K562 (cell line): ENCODE results near the gene NTRK1. TPM values are rescaled to one million over a fixed set of nuclear protein-coding genes. Genes with fewer than 3 reads are reported as not detected.

Experiments used
- ATAC-seq: fragments of 200-7000 bp; cut with Tn5 transposase; 3 replicates; pipeline ENCODE4 v1.9.1; 2020; ENCODE audit warnings: moderate library complexity
- BruUV-seq: library from RNA; stranded (reverse); fragments of 400-500 nt; replicated peaks from 2 replicates; lab custom pipeline; 2021; lab: Mats Ljungman, UMichigan
- CTCF ChIA-PET: fragments of 300-600 bp; formaldehyde crosslinking; extraction: SDS; loops from one replicate; lab custom pipeline; 2021; ENCODE audit warnings: low intra/inter-chr PET ratio; lab: Yijun Ruan, JAX
- POLR2A ChIA-PET: fragments of 300-600, 350-650 bp; sonication (Branson Sonifier 250); formaldehyde crosslinking; extraction: SDS; loops from one replicate; lab custom pipeline; 2021; ENCODE audit warnings: antibody characterized with exemption, inconsistent platforms; lab: Yijun Ruan, JAX
- DNase-seq, 4 experiments: peaks; one replicate each; pipeline versions ENCODE4 v3.0.0 to v3.0.0-alpha.2; 2011 to 2018; ENCODE audit warnings: low spot score in 3 of 4, mixed read lengths in 3 of 4; ENCODE audit errors: extremely low read depth in 1 of 4
- FAIRE-seq: peaks from 2 replicates; lab custom pipeline; 2011; peaks lifted over from hg19 to GRCh38; lab: Jason Lieb, UNC
- H2AFZ ChIP-seq: 2 replicates; pipeline ENCODE4 v1.6.0; 2011; ENCODE audit warnings: low read depth, low read length, control low read depth, inconsistent platforms
- H3K27ac ChIP-seq: fragments of 200-600 bp; 3 replicates; pipeline ENCODE4 v1.8.0; 2011; ENCODE audit warnings: low read depth, mild to moderate bottlenecking, control low read depth, inconsistent platforms, low read length, moderate library complexity, mixed read lengths; ENCODE audit errors: extremely low read depth
- H3K27me3 ChIP-seq, 2 experiments: fragments of 300-600 bp in 1 of 2; 2 replicates in 1 of 2; 3 replicates in 1 of 2; pipeline versions ENCODE4 v1.6.0 to v1.8.0; 2011; ENCODE audit warnings: inconsistent platforms in 2 of 2, low read length in 2 of 2, mild to moderate bottlenecking in 1 of 2, mixed read lengths in 1 of 2, moderate library complexity in 1 of 2; ENCODE audit not compliant: control insufficient read depth in 2 of 2, insufficient read depth in 2 of 2
- H3K36me3 ChIP-seq: fragments of 300-600 bp; 3 replicates; pipeline ENCODE4 v1.8.0; 2011; ENCODE audit warnings: mild to moderate bottlenecking, low read length, inconsistent platforms; ENCODE audit not compliant: control insufficient read depth, insufficient read depth
- H3K4me1 ChIP-seq, 2 experiments: fragments of 200-600 bp in 1 of 2; replicated peaks in 1 of 2; 2 replicates in 1 of 2; 3 replicates in 1 of 2; pipeline versions ENCODE4 v1.5.1 to v1.8.0; 2011; ENCODE audit warnings: inconsistent platforms in 2 of 2, low read length in 2 of 2, mild to moderate bottlenecking in 1 of 2, mixed read lengths in 1 of 2, moderate library complexity in 1 of 2; ENCODE audit not compliant: control insufficient read depth in 2 of 2, insufficient read depth in 2 of 2
- H3K4me2 ChIP-seq: 2 replicates; pipeline ENCODE4 v1.6.1; 2011; ENCODE audit warnings: low read length, control low read depth, inconsistent platforms, mixed read lengths; ENCODE audit not compliant: insufficient read depth
- H3K4me3 ChIP-seq: fragments of 200-600 bp; sonication (generic), shearing (Covaris generic); 2 replicates; pipeline ENCODE4 v1.5.1; 2016; ENCODE audit warnings: control low read depth, inconsistent platforms
- H3K79me2 ChIP-seq: fragments of 200-600 bp; 3 replicates; pipeline ENCODE4 v1.8.0; 2011; ENCODE audit warnings: low read length, inconsistent platforms; ENCODE audit not compliant: control insufficient read depth, insufficient read depth
- H3K9ac ChIP-seq, 2 experiments: 2 replicates each; pipeline versions ENCODE4 v1.6.0 to v1.6.1; 2011; ENCODE audit warnings: low read depth in 2 of 2, low read length in 2 of 2, control low read depth in 1 of 2, inconsistent platforms in 1 of 2, mild to moderate bottlenecking in 1 of 2, mixed read lengths in 1 of 2; ENCODE audit not compliant: insufficient read depth in 1 of 2
- H3K9me1 ChIP-seq: one replicate; pipeline ENCODE4 v1.6.0; 2011; ENCODE audit warnings: inconsistent platforms, mild to moderate bottlenecking, low read length, moderate library complexity; ENCODE audit not compliant: control insufficient read depth, insufficient read depth
- H3K9me3 ChIP-seq: replicated peaks from 2 replicates; pipeline ENCODE4 v1.5.1; 2011; ENCODE audit warnings: low read depth, low read length, inconsistent platforms; ENCODE audit not compliant: control insufficient read depth, insufficient read depth
- H4K20me1 ChIP-seq: replicated peaks from 2 replicates; pipeline ENCODE4 v1.6.1; 2011; ENCODE audit warnings: low read length, inconsistent platforms, mixed read lengths; ENCODE audit not compliant: control insufficient read depth, insufficient read depth
- ARID3A ChIP-seq: IDR thresholded peaks from 2 replicates; pipeline ENCODE4 v1.6.1; 2012; ENCODE audit warnings: low read depth, low read length, improper control_type of control experiment, borderline replicate concordance
- MBD1 ChIP-seq: fragments of 250-450 bp; sonication (Bioruptor Pico); IDR thresholded peaks from 2 replicates; pipeline ENCODE4 v1.8.0; 2022; ENCODE audit warnings: inconsistent platforms
- TSHZ1 ChIP-seq: fragments of 250-450 bp; sonication (Bioruptor Pico); IDR thresholded peaks from 2 replicates; pipeline ENCODE4 v1.4.0; 2020; ENCODE audit warnings: mild to moderate bottlenecking, moderate library complexity
- ZBTB40 ChIP-seq, 2 experiments: fragments of 450-650 bp in 1 of 2; sonication (generic) in 1 of 2; formaldehyde crosslinking in 1 of 2; IDR thresholded peaks; 2 replicates each; pipeline versions ENCODE4 v1.7.1 to v1.9.0; 2016 to 2022; ENCODE audit warnings: inconsistent platforms in 1 of 2, mild to moderate bottlenecking in 1 of 2, missing genetic modification reagents in 1 of 2
- WGBS: fragments of 100-300 bp; shearing (Covaris generic); methylation state at CpG from one replicate; pipeline ENCODE4 v1.1.6; 2016; ENCODE audit warnings: low coverage, mixed read lengths; ENCODE audit not compliant: insufficient coverage; ENCODE audit errors: missing lambda C conversion rate; 5-methylcytosine and 5-hydroxymethylcytosine counted together
- in situ Hi-C: fragments of 300-500 bp; cut with MboI; formaldehyde crosslinking; loops from 4 replicates; pipeline ENCODE4 v1.15.0; 2018; ENCODE audit warnings: inconsistent platforms, mixed read lengths
- intact Hi-C: fragments of 100-400 bp; cut with micrococcal nuclease; formaldehyde crosslinking; loops from 2 replicates; pipeline ENCODE4 v1.14.2; 2022
- polyA plus RNA-seq, 8 experiments: library from polyadenylated mRNA; depleted of rRNA in 4 of 8; stranded (reverse) in 5 of 8; unstranded in 3 of 8; fragments of >200 nt; fragmentation: Nextera tagmentation in 2 of 8; fragmentation: Illumina TruSeq in 1 of 8; extraction: Ambion mirVana in 2 of 8; extraction: Trizol in 1 of 8; gene quantifications; 2 replicates each; pipeline versions ENCODE4 v1.2.1 to v1.2.3, GENCODE V29; 2011 to 2014; ENCODE audit warnings: inconsistent platforms in 1 of 8, missing spikeins in 1 of 8
- total RNA-seq, 7 experiments: library from RNA; depleted of rRNA in 6 of 7; stranded (reverse); fragments of >200 nt in 6 of 7; fragmentation: Illumina TruSeq in 2 of 7; extraction: Trizol in 2 of 7; gene quantifications; 2 replicates each; pipeline versions ENCODE4 v1.2.1 to v1.2.3, GENCODE V29; 2011 to 2021; ENCODE audit warnings: low replicate concordance in 1 of 7

The NTRK1 gene
- total and polyA plus RNA-seq, 9 of the 15 experiments (the other 6 are each of a cell fraction or from before 2014, with no cell fraction given), result 0.46 to 30.0 (median 7.9) TPM

GRCh38 chr1:156908541-156908940 is 47.9 kb downstream of the NTRK1 start:
- no peaks in the 10 kb centered on the region for H3K27me3 ChIP-seq
- peaks cover 10% of the 10 kb centered on the region for H3K79me2 ChIP-seq
- no peak for DNase-seq
- H3K4me3 ChIP-seq, result no peak overlapping the region
- H3K36me3 ChIP-seq, result no peaks in the 10 kb centered on the region
- peaks cover 4% of the 10 kb centered on the region for H3K9me1 ChIP-seq
- H3K4me2 ChIP-seq, result no peak overlapping the region
- no TSS peak for BruUV-seq
- no peak overlapping the region for H2AFZ ChIP-seq
- 85% methylated on average over 15 of the region's 29 CpGs for WGBS
- H3K9me3 ChIP-seq, result no peaks in the 10 kb centered on the region
- peaks cover 36 to 68% of the 10 kb centered on the region in 2 experiments for H3K4me1 ChIP-seq
- POLR2A ChIA-PET, result no interaction called here
- ATAC-seq, result no peak
- in situ Hi-C loops (no loop called here), intact Hi-C loops (no loop called here)
- CTCF ChIA-PET, result no interaction called here
- H3K27ac ChIP-seq, result no peak overlapping the region
- FAIRE-seq, result no peak
- H3K9ac ChIP-seq, result no peak overlapping the region
- H4K20me1 ChIP-seq, result no peaks in the 10 kb centered on the region
- TF ChIP-seq MBD1 (CRISPR knock-in tag), result no peak
- no peak for TF ChIP-seq ARID3A
- no peak for TF ChIP-seq ZBTB40 (IDR thresholded peaks at IDR 0.05)
- TF ChIP-seq ZBTB40 (CRISPR knock-in tag; IDR thresholded peaks at IDR 0.05), result no peak
- TF ChIP-seq TSHZ1 (CRISPR knock-in tag), result no peak
